GM12865 (cell line): ENCODE measurements around the gene PROM2.

ENCODE experiments used
- DNase-seq: peaks from one replicate; pipeline ENCODE4 v3.0.0; 2010; ENCODE audit warnings: low read depth
- H3K4me3 ChIP-seq: 2 replicates; pipeline ENCODE4 v1.5.1; 2011; ENCODE audit warnings: mild to moderate bottlenecking, low read depth, low read length, control low read depth
- TF ChIP-seq, protein P1 (sequence below): IDR thresholded peaks from 2 replicates; pipeline ENCODE4 v1.5.1; 2011; ENCODE audit warnings: low read length, control low read depth, low read depth, inconsistent platforms; ENCODE audit not compliant: insufficient read depth; ENCODE audit errors: missing control alignments

The PROM2 gene

DNA sequence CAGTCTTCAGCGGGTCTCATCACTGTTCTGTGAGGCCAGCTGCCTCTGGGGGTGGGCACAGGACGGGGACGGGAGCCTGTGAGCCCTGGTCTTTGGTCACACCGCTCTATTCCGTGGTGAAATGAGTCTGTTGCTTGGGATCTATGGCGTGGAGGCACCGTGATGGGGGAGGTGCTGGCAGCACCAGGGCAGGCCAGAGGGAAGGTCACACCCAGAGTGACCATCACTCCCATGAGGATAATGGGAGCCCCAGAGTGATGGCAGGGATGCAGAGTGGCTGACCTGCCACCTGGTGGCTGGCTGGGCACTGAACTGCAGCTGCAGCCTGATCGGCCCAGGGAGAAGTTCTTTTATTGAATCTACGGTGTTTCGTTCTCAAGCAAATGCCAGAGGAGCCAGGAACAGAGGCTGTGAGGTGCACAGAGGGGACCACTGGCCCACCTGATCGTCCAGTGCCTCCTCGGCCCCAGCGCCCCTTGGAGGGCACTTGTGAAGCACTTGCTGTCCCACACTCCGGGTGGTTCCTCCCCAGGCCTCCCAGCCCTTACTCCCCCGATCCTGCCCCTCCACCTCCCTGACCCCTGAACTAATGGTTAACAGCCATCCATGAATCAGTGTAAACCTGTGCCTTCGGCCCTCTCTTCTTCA, 40.8 kb downstream of the PROM2 start:
- DNase-seq = peak; percentile 14
- TF ChIP-seq, protein P1, sequence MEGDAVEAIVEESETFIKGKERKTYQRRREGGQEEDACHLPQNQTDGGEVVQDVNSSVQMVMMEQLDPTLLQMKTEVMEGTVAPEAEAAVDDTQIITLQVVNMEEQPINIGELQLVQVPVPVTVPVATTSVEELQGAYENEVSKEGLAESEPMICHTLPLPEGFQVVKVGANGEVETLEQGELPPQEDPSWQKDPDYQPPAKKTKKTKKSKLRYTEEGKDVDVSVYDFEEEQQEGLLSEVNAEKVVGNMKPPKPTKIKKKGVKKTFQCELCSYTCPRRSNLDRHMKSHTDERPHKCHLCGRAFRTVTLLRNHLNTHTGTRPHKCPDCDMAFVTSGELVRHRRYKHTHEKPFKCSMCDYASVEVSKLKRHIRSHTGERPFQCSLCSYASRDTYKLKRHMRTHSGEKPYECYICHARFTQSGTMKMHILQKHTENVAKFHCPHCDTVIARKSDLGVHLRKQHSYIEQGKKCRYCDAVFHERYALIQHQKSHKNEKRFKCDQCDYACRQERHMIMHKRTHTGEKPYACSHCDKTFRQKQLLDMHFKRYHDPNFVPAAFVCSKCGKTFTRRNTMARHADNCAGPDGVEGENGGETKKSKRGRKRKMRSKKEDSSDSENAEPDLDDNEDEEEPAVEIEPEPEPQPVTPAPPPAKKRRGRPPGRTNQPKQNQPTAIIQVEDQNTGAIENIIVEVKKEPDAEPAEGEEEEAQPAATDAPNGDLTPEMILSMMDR = peak; percentile 40
- no peak overlapping the region for H3K4me3 ChIP-seq

DNA sequence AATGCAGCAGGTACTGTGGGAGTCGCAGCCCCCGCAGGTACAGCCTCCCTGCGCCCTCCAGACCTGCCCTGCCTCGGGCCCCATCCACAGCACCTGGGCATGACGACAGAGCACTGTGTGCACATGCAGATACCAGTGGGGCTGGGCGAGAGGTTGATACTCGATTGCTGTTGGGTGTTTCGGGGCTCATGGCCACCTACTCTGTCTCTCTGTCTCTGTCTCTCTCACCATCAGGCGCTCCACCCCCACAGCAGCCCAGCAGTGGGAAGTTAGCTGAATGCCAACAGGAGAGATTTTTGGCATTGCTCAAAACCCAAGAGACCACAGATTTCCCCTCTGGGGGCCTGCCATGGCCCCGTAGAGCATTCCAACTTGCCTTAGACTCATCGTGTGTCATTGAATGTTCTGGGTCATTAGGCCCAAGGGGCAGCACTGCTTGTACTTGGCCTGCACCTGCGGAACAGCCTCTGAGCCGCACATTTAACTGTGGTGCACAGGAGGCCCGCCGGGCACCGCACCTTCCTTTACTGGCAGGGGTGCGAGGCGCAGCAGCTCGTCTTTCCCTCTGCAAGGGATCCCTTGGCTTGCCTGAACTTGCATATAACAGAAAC, 41.7 kb downstream of the PROM2 start:
- TF ChIP-seq, protein P1 = no peak
- DNase-seq = no peak
- H3K4me3 ChIP-seq = no peak overlapping the region

DNA sequence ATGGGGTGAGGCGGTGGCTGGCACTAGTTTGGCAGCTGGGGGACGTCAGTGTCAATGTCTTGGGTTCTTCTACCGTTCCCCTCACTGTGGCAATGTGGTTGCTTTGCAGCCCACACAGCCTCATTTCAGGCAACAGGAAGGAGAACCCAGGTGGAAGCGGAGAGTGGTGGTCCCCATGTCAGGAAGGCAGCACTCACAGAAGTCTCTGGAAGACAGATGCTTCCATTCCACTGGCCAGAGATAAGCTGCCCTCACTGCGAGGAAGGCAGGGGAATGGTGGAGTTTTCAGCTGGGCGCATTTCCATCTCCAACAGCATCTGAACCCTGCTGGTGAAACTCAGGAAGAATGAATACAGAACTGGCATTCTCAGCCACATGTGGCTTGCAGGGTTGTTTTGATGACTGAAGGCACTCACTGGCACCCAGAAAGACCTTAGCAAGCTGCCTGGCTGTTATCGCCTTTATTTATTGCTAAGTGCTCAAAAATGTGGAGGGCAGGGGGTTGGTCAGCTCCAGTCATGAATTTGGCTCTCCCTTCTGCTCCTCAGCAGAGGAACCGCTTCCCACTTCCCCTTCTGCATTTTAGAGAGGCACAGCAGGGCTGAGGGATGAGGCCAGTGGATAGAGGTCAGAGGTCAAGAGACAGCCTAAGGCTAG, 42.3 kb downstream of the PROM2 start:
- H3K4me3 ChIP-seq = no peak overlapping the region
- DNase-seq = no peak
- TF ChIP-seq, protein P1 = no peak

DNA sequence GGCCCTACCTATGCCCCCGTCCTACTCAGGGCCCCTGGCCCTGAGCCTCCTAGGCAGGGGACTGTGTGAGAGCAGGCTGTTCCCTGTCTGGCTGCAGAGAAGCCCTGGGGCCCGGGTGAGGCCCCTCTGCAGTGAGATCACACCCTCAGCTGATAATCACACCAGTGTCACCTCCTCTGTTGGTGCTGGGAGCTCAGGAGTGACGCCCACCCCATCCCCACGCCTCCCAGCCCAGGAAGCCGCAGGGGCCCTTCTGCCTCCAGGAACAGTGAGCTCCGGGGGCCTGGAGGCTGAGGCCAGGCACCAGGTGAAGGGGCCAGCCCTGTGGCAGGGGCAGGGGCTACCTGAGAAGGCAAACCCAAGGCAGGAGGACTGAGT, 42.9 kb downstream of the PROM2 start:
- H3K4me3 ChIP-seq = no peak overlapping the region
- TF ChIP-seq, protein P1 = no peak
- no peak for DNase-seq

DNA sequence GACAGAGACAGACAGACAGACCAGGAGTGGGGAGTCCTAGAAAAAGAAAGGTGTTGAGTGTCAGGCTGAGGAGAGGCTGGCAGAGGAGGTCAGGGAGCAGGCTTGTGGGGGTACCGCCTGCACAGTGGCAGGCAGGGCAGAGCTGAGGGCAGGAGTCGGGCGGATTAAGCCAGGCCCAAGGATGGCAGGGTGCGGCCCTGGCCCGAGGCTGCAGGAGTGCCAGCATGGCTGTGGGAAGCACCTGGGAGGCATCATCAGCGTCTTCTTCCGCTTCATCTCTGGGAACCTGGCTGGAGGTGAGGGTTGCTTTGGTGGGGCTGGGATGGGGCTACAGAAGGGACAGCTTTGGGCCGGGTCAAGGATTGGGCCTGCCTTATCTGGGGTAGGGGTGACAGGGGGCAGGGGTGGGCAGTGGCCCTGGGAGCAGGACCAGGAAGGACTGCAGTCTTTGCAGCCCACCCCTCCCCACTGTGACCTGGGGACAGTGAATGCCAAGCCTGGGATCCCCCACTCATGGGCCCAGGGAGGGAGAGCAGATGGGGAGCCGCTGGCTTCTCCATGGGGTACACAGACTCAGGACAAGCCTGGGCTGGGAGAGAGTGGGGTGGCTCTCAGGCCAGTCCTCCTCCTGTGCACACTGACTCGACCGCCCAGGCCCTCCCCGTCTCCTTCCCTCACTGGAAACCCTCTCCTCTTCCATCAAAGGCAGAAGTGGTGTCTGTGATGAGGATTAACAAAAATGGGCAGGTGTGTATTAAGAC, 43.6 kb downstream of the PROM2 start:
- H3K4me3 ChIP-seq = no peak overlapping the region
- TF ChIP-seq, protein P1 = no peak
- DNase-seq = no peak

DNA sequence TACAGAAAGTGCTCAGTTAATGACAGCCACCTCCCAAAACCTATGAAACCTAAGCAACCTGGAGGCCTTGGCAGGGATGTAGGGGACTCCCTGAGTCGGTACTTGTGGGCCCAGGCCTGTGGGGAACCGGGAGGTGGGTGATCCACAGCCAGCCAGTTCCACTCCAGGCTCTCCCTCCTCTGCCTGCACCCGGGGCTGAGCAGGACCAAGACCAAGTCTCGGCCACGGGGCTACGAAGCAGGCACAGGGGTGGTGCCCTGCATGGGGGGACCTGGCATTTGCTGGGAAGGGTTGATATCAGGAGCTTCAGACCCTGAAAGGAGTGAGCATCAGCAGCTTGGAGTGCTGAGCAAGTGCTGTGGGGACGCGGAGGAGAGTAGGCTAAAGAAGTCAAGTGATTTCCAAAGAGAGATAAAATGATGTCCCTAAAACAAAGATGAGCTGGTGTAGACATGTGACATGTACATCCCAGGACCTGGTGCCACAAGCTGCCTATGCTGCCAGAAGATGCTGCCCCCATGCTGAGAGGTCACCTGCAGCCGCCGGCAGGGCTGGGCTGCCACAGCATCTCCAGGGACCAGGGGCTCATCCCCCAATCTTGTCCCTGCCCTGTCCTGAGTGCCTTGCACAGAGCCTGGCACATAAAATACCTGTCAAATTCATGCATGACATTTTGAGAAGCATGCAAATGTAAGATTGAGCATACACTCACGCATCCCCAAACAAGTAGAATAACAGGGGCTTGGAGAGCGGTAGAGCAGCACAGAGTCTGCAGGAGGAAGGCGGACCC, 44.4 kb downstream of the PROM2 start:
- TF ChIP-seq, protein P1 = no peak
- H3K4me3 ChIP-seq = no peak overlapping the region
- DNase-seq = no peak
